ENCODE data around the gene ITPR1. TPM values are rescaled to one million over a fixed set of nuclear protein-coding genes. Genes with fewer than 3 reads are reported as not detected.

ITPR1 gene
- total RNA-seq, 2 experiments from 2014 or later, result 74.3 to 76.2 TPM

- Mint-ChIP-seq H3K4me1 (peaks cover 42% of the 10 kb centered on the region), H3K27ac (no peak overlapping the region), H3K4me3 (no peak overlapping the region)
Observed at GRCh38 chr3:4818986-4819693, 326.0 kb downstream of the ITPR1 start.

DNA sequence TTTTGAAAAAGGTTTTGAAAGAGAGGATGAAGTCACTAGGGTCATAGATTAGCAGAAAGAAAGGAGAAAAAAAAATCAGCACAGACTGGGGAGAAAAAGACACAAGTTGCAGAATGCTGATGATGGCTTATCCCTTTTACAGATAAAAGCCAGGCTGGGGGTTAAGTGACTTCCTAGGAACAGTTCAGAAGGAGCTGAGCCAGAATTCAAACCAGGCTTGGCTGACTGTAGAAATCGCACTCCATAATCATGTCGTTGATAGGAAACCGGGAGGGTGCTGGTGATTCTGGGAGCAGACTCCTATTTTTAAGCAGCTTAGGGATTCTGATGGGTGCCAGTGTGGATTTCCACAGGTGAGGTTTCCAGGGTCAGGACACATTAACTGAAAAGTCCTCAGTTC lies 326.6 kb downstream of the ITPR1 start:
- POLR2A ChIA-PET, result interaction anchor here (1.7 kb wide), 1 partner anchor 12 kb away, joined by 5 read pairs; no protein-coding TSS in a partner anchor
- Mint-ChIP-seq H3K36me3 (peaks cover 85% of the 10 kb centered on the region), H3K4me3 (no peak overlapping the region), H3K27ac (no peak overlapping the region), H3K9me3 (peaks cover 19% of the 10 kb centered on the region), H3K27me3 (no peaks in the 10 kb centered on the region), H3K4me1 (peaks cover 48% of the 10 kb centered on the region)
- DNase-seq, result no peak
- no peak for ATAC-seq (ENCODE audit: low read depth)

More at GRCh38 chr3:4818986-4819693, 326.0 kb downstream of the ITPR1 start:
- peaks cover 19% of the 10 kb centered on the region for H3K9me3 Mint-ChIP-seq
- H3K36me3 Mint-ChIP-seq, result peaks cover 86% of the 10 kb centered on the region
- DNase-seq (no peak), ATAC-seq (ENCODE audit: low read depth) (no peak)
- POLR2A ChIA-PET, result no interaction called here
- H3K27me3 Mint-ChIP-seq, result no peaks in the 10 kb centered on the region

GRCh38 chr3:4820296-4821121 lies 327.4 kb downstream of the ITPR1 start:
- no peaks in the 10 kb centered on the region for H3K27me3 Mint-ChIP-seq
- H3K36me3 Mint-ChIP-seq, result peaks cover 81% of the 10 kb centered on the region
- peaks cover 19% of the 10 kb centered on the region for H3K9me3 Mint-ChIP-seq
- H3K4me1 Mint-ChIP-seq, result peaks cover 53% of the 10 kb centered on the region
- no peak for ATAC-seq (ENCODE audit: low read depth)
- H3K27ac Mint-ChIP-seq, result peak overlapping the region; percentile 87
- H3K4me3 Mint-ChIP-seq, result peak overlapping the region; percentile 37
- POLR2A ChIA-PET, result interaction anchor here (1.1 to 3.3 kb wide), 12 partner anchors 10 to 191 kb away, joined by 3 to 79 read pairs (median 11); partner anchors contain the start of gene BHLHE40
- peak; percentile 48 for DNase-seq

GRCh38 chr3:4821338-4821737 lies 328.2 kb downstream of the ITPR1 start:
- no peaks in the 10 kb centered on the region for H3K27me3 Mint-ChIP-seq
- ATAC-seq (ENCODE audit: low read depth), result peak; percentile 2
- H3K27ac Mint-ChIP-seq, result peak overlapping the region; percentile 87
- peak overlapping the region; percentile 86 for H3K4me3 Mint-ChIP-seq
- peaks cover 62% of the 10 kb centered on the region for H3K4me1 Mint-ChIP-seq
- H3K36me3 Mint-ChIP-seq, result peaks cover 76% of the 10 kb centered on the region
- POLR2A ChIA-PET, result interaction anchor here (0.9 to 3.3 kb wide), 21 partner anchors 9 to 205 kb away, joined by 3 to 79 read pairs (median 9); partner anchors contain the start of gene BHLHE40
- peaks cover 16% of the 10 kb centered on the region for H3K9me3 Mint-ChIP-seq
- DNase-seq, result no peak

GRCh38 chr3:4821975-4822374 lies 328.8 kb downstream of the ITPR1 start:
- H3K9me3 Mint-ChIP-seq, result peaks cover 13% of the 10 kb centered on the region
- peak overlapping the region; percentile 87 for H3K27ac Mint-ChIP-seq
- peaks cover 68% of the 10 kb centered on the region for H3K4me1 Mint-ChIP-seq
- H3K27me3 Mint-ChIP-seq, result no peaks in the 10 kb centered on the region
- DNase-seq (peak; percentile 86), ATAC-seq (ENCODE audit: low read depth) (peak; percentile 91)
- H3K4me3 Mint-ChIP-seq, result peak overlapping the region; percentile 86
- peaks cover 75% of the 10 kb centered on the region for H3K36me3 Mint-ChIP-seq
- POLR2A ChIA-PET, result interaction anchor here (0.6 to 3.3 kb wide), 25 partner anchors 8 to 204 kb away, joined by 3 to 79 read pairs (median 6); partner anchors contain the start of gene BHLHE40

- POLR2A ChIA-PET, result interaction anchor here (0.6 to 3.3 kb wide), 22 partner anchors 8 to 204 kb away, joined by 3 to 79 read pairs (median 8); partner anchors contain the start of gene BHLHE40
- H3K4me3 Mint-ChIP-seq, result peak overlapping the region; percentile 86
- DNase-seq (no peak), ATAC-seq (ENCODE audit: low read depth) (no peak)
- peak overlapping the region; percentile 87 for H3K27ac Mint-ChIP-seq
- H3K4me1 Mint-ChIP-seq, result peaks cover 74% of the 10 kb centered on the region
- H3K9me3 Mint-ChIP-seq, result peaks cover 7% of the 10 kb centered on the region
- H3K27me3 Mint-ChIP-seq, result no peaks in the 10 kb centered on the region
- H3K36me3 Mint-ChIP-seq, result peaks cover 75% of the 10 kb centered on the region
Observed at GRCh38 chr3:4822568-4822967, 329.4 kb downstream of the ITPR1 start.

DNA sequence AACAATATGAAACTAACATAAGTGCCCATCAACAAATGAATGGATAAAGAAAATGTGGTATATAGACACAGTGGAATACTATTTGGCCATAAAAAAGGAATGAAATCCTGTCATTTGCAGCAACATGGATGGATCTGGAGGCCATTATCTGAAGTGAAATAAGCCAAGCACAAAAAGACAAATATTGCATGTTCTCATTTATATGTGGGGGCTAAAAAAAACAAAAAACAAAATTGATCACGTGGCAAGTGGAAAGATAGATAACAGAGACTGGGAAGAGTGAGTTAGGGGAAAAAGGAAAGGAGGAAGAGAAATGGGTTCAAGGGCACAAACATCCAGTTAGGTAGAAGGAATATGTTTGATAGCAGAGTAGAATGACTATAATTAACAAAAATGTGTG lies 330.2 kb downstream of the ITPR1 start:
- H3K4me1 Mint-ChIP-seq, result peaks cover 82% of the 10 kb centered on the region
- peak overlapping the region; percentile 87 for H3K27ac Mint-ChIP-seq
- H3K27me3 Mint-ChIP-seq, result no peaks in the 10 kb centered on the region
- DNase-seq (no peak), ATAC-seq (ENCODE audit: low read depth) (no peak)
- peaks cover 2% of the 10 kb centered on the region for H3K9me3 Mint-ChIP-seq
- POLR2A ChIA-PET, result interaction anchor here (2.4 to 17.1 kb wide), 7 partner anchors 11 to 161 kb away, joined by 8 to 489 read pairs (median 30); partner anchors contain the start of gene BHLHE40
- H3K4me3 Mint-ChIP-seq, result peak overlapping the region; percentile 86
- peaks cover 74% of the 10 kb centered on the region for H3K36me3 Mint-ChIP-seq

GRCh38 chr3:4823986-4824925 lies 331.1 kb downstream of the ITPR1 start:
- Mint-ChIP-seq H3K4me3 (peak overlapping the region; percentile 86), H3K27ac (peak overlapping the region; percentile 92), H3K9me3 (peaks cover 2% of the 10 kb centered on the region), H3K36me3 (peaks cover 72% of the 10 kb centered on the region), H3K4me1 (peaks cover 91% of the 10 kb centered on the region), H3K27me3 (no peaks in the 10 kb centered on the region)
- DNase-seq (no peak), ATAC-seq (ENCODE audit: low read depth) (no peak)
- POLR2A ChIA-PET, result interaction anchor here (0.6 to 17.1 kb wide), 6 partner anchors 10 to 372 kb away, joined by 3 to 489 read pairs (median 10); partner anchors contain the start of gene BHLHE40

DNA sequence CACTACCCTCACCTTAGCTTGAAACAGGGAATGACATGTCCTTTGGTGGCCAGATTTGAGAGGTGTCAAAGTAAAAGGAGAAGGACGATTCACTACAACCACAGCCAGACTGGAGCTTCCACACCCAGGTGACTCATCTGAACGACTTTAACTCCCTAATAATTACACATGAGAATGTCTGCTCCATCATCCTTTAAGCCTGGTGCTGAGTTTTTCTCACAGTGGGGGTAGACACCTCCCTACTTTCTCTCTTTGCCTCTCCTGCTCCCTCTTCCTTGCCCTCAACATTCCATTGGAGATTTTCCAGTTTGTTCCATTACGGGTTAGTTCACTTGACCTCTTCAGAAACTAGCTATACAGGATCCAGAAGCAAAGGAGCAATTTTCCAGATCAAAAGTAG lies 331.8 kb downstream of the ITPR1 start:
- Mint-ChIP-seq H3K36me3 (peaks cover 70% of the 10 kb centered on the region), H3K9me3 (peaks cover 2% of the 10 kb centered on the region), H3K27me3 (no peaks in the 10 kb centered on the region), H3K27ac (peak overlapping the region; percentile 92), H3K4me3 (peak overlapping the region; percentile 86), H3K4me1 (peaks cover 90% of the 10 kb centered on the region)
- POLR2A ChIA-PET, result interaction anchor here (0.6 to 17.1 kb wide), 8 partner anchors 10 to 372 kb away, joined by 3 to 489 read pairs (median 10); partner anchors contain the start of gene BHLHE40
- no peak for DNase-seq
- no peak for ATAC-seq (ENCODE audit: low read depth)

- peaks cover 88% of the 10 kb centered on the region for H3K4me1 Mint-ChIP-seq
- DNase-seq (peak; percentile 60), ATAC-seq (ENCODE audit: low read depth) (peak; percentile 39)
- no peaks in the 10 kb centered on the region for H3K27me3 Mint-ChIP-seq
- peak overlapping the region; percentile 92 for H3K27ac Mint-ChIP-seq
- H3K9me3 Mint-ChIP-seq, result peaks cover 2% of the 10 kb centered on the region
- POLR2A ChIA-PET, result interaction anchor here (0.6 to 17.1 kb wide), 13 partner anchors 9 to 202 kb away, joined by 3 to 489 read pairs (median 4); partner anchors contain the start of gene BHLHE40
- H3K4me3 Mint-ChIP-seq, result peak overlapping the region; percentile 86
- H3K36me3 Mint-ChIP-seq, result peaks cover 66% of the 10 kb centered on the region
Observed at GRCh38 chr3:4825436-4826236, 332.5 kb downstream of the ITPR1 start.

DNA sequence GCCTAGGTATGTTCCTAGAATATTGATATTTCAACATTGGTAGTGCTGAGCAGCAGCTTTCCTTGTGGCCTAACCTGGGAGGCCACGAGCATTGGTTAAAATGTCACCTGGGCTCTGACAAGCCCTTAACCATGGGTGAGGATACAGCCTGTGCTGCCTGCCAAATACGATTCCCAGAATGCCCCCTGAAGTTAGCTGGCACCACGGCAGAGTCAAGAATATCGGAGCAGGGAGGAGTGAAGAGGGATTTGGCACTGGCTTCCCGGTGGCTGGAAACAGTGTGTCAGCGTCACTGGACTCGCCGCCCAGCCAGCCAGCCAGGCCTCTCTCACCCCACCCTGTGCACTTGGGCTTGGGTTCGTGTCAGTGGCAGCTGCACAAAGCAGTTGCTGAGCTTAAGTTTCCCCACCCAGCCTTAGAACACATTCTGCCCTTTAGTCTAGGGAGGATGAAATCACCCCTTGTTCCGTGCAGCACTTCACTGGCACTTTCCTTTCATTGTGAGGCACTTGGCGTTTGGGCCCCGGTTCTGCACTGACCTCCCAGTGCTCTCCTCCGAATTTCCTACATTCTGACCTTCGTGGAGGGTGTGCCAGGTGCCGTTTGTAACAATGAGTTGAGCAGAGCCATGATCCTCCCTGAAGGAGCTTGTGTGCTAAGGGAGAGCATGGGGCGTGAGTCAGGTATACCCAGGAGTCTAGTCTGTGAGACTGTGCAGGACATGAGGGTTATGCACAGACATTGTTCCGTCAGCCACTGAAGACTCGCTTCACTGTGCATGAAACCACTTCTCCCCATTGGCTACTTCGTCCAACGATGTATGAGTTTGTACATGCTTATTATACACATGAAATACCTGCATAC lies 333.3 kb downstream of the ITPR1 start:
- POLR2A ChIA-PET, result interaction anchor here (0.6 to 17.1 kb wide), 12 partner anchors 8 to 209 kb away, joined by 3 to 489 read pairs (median 4); partner anchors contain the start of gene BHLHE40
- no peak for DNase-seq
- no peaks in the 10 kb centered on the region for H3K27me3 Mint-ChIP-seq
- H3K9me3 Mint-ChIP-seq, result peaks cover 2% of the 10 kb centered on the region
- no peak for ATAC-seq (ENCODE audit: low read depth)
- peaks cover 67% of the 10 kb centered on the region for H3K36me3 Mint-ChIP-seq
- peaks cover 91% of the 10 kb centered on the region for H3K4me1 Mint-ChIP-seq
- H3K4me3 Mint-ChIP-seq, result peak overlapping the region; percentile 86
- peak overlapping the region; percentile 92 for H3K27ac Mint-ChIP-seq

Measured in activated naive CD8-positive, alpha-beta T cell treated with anti-CD3 and anti-CD28 coated beads, Interleukin-2, amount 10 ng/mL, durations not matched to agents 7 days and 5 days (primary cell).